K562 (cell line): ENCODE data around the gene PROKR1. TPM values are rescaled to one million over a fixed set of nuclear protein-coding genes. Genes with fewer than 3 reads are reported as not detected.

Source experiments
- ATAC-seq: fragments of 200-7000 bp; cut with Tn5 transposase; 3 replicates; pipeline ENCODE4 v1.9.1; 2020; ENCODE audit warnings: moderate library complexity
- BruUV-seq: library from RNA; stranded (reverse); fragments of 400-500 nt; replicated peaks from 2 replicates; lab custom pipeline; 2021; lab: Mats Ljungman, UMichigan
- CTCF ChIA-PET: fragments of 300-600 bp; formaldehyde crosslinking; extraction: SDS; loops from one replicate; lab custom pipeline; 2021; ENCODE audit warnings: low intra/inter-chr PET ratio; lab: Yijun Ruan, JAX
- POLR2A ChIA-PET: fragments of 300-600, 350-650 bp; sonication (Branson Sonifier 250); formaldehyde crosslinking; extraction: SDS; loops from one replicate; lab custom pipeline; 2021; ENCODE audit warnings: antibody characterized with exemption, inconsistent platforms; lab: Yijun Ruan, JAX
- DNase-seq, 4 experiments: peaks; one replicate each; pipeline versions ENCODE4 v3.0.0 to v3.0.0-alpha.2; 2011 to 2018; ENCODE audit warnings: low spot score in 3 of 4, mixed read lengths in 3 of 4; ENCODE audit errors: extremely low read depth in 1 of 4
- FAIRE-seq: peaks from 2 replicates; lab custom pipeline; 2011; peaks lifted over from hg19 to GRCh38; lab: Jason Lieb, UNC
- H2AFZ ChIP-seq: 2 replicates; pipeline ENCODE4 v1.6.0; 2011; ENCODE audit warnings: low read depth, low read length, control low read depth, inconsistent platforms
- H3K27ac ChIP-seq: fragments of 200-600 bp; 3 replicates; pipeline ENCODE4 v1.8.0; 2011; ENCODE audit warnings: low read depth, mild to moderate bottlenecking, control low read depth, inconsistent platforms, low read length, moderate library complexity, mixed read lengths; ENCODE audit errors: extremely low read depth
- H3K27me3 ChIP-seq, 2 experiments: fragments of 300-600 bp in 1 of 2; 2 replicates in 1 of 2; 3 replicates in 1 of 2; pipeline versions ENCODE4 v1.6.0 to v1.8.0; 2011; ENCODE audit warnings: inconsistent platforms in 2 of 2, low read length in 2 of 2, mild to moderate bottlenecking in 1 of 2, mixed read lengths in 1 of 2, moderate library complexity in 1 of 2; ENCODE audit not compliant: control insufficient read depth in 2 of 2, insufficient read depth in 2 of 2
- H3K36me3 ChIP-seq: fragments of 300-600 bp; 3 replicates; pipeline ENCODE4 v1.8.0; 2011; ENCODE audit warnings: mild to moderate bottlenecking, low read length, inconsistent platforms; ENCODE audit not compliant: control insufficient read depth, insufficient read depth
- H3K4me1 ChIP-seq, 2 experiments: fragments of 200-600 bp in 1 of 2; replicated peaks in 1 of 2; 2 replicates in 1 of 2; 3 replicates in 1 of 2; pipeline versions ENCODE4 v1.5.1 to v1.8.0; 2011; ENCODE audit warnings: inconsistent platforms in 2 of 2, low read length in 2 of 2, mild to moderate bottlenecking in 1 of 2, mixed read lengths in 1 of 2, moderate library complexity in 1 of 2; ENCODE audit not compliant: control insufficient read depth in 2 of 2, insufficient read depth in 2 of 2
- H3K4me2 ChIP-seq: 2 replicates; pipeline ENCODE4 v1.6.1; 2011; ENCODE audit warnings: low read length, control low read depth, inconsistent platforms, mixed read lengths; ENCODE audit not compliant: insufficient read depth
- H3K4me3 ChIP-seq: fragments of 200-600 bp; sonication (generic), shearing (Covaris generic); 2 replicates; pipeline ENCODE4 v1.5.1; 2016; ENCODE audit warnings: control low read depth, inconsistent platforms
- H3K79me2 ChIP-seq: fragments of 200-600 bp; 3 replicates; pipeline ENCODE4 v1.8.0; 2011; ENCODE audit warnings: low read length, inconsistent platforms; ENCODE audit not compliant: control insufficient read depth, insufficient read depth
- H3K9ac ChIP-seq, 2 experiments: 2 replicates each; pipeline versions ENCODE4 v1.6.0 to v1.6.1; 2011; ENCODE audit warnings: low read depth in 2 of 2, low read length in 2 of 2, control low read depth in 1 of 2, inconsistent platforms in 1 of 2, mild to moderate bottlenecking in 1 of 2, mixed read lengths in 1 of 2; ENCODE audit not compliant: insufficient read depth in 1 of 2
- H3K9me1 ChIP-seq: one replicate; pipeline ENCODE4 v1.6.0; 2011; ENCODE audit warnings: inconsistent platforms, mild to moderate bottlenecking, low read length, moderate library complexity; ENCODE audit not compliant: control insufficient read depth, insufficient read depth
- H3K9me3 ChIP-seq: replicated peaks from 2 replicates; pipeline ENCODE4 v1.5.1; 2011; ENCODE audit warnings: low read depth, low read length, inconsistent platforms; ENCODE audit not compliant: control insufficient read depth, insufficient read depth
- H4K20me1 ChIP-seq: replicated peaks from 2 replicates; pipeline ENCODE4 v1.6.1; 2011; ENCODE audit warnings: low read length, inconsistent platforms, mixed read lengths; ENCODE audit not compliant: control insufficient read depth, insufficient read depth
- BDP1 ChIP-seq: IDR thresholded peaks from 3 replicates; pipeline ENCODE4 v1.6.1; 2011; ENCODE audit not compliant: insufficient read length, insufficient read depth
- CBX3 ChIP-seq, 2 experiments: IDR thresholded peaks; 1 replicate in 1 of 2; 2 replicates in 1 of 2; pipeline ENCODE4 v1.6.1; 2012; ENCODE audit warnings: inconsistent platforms in 2 of 2, low read length in 2 of 2, borderline replicate concordance in 1 of 2, control low read depth in 1 of 2
- ETV6 ChIP-seq, 3 experiments: fragments of 150-350 bp in 1 of 3; sonication (generic) in 1 of 3; formaldehyde crosslinking in 1 of 3; IDR thresholded peaks; 2 replicates each; pipeline versions ENCODE4 v1.6.1 to v1.8.0; 2014 to 2022; ENCODE audit warnings: borderline replicate concordance in 2 of 3, low read depth in 2 of 3, antibody characterized with exemption in 1 of 3, low read length in 1 of 3, mild to moderate bottlenecking in 1 of 3, missing genetic modification reagents in 1 of 3
- FOXA3 ChIP-seq, 2 experiments: fragments of 450-650 bp in 1 of 2; sonication (generic) in 1 of 2; formaldehyde crosslinking; IDR thresholded peaks in 1 of 2; conservative IDR thresholded peaks in 1 of 2; 2 replicates each; pipeline versions ENCODE4 v1.4.0 to v1.8.0; 2020 to 2022; ENCODE audit warnings: mild to moderate bottlenecking in 2 of 2, missing genetic modification reagents in 1 of 2
- PREB ChIP-seq: sonication (generic); formaldehyde crosslinking; IDR thresholded peaks from 2 replicates; pipeline ENCODE4 v1.8.1; 2023; ENCODE audit warnings: mild to moderate bottlenecking, missing genetic modification reagents
- PTRF ChIP-seq: fragments of 450-650 bp; IDR thresholded peaks from 2 replicates; pipeline ENCODE4 v1.6.1; 2016; ENCODE audit warnings: mild to moderate bottlenecking, missing genetic modification characterization, missing compliant biosample characterization
- PYGO2 ChIP-seq: fragments of 450-650 bp; IDR thresholded peaks from 2 replicates; pipeline ENCODE4 v1.6.1; 2016; ENCODE audit warnings: mild to moderate bottlenecking, missing genetic modification characterization, moderate library complexity, missing compliant biosample characterization
- RBM25 ChIP-seq: fragments of 200-400 bp; formaldehyde crosslinking; IDR thresholded peaks from 2 replicates; pipeline ENCODE4 v1.6.1; 2018; ENCODE audit warnings: low read length, low read depth, moderate library complexity; ENCODE audit not compliant: severe bottlenecking
- ZC3H11A ChIP-seq: IDR thresholded peaks from 2 replicates; pipeline ENCODE4 v1.6.1; 2012; ENCODE audit warnings: low read depth, low read length, improper control_type of control experiment
- ZNF24 ChIP-seq: fragments of 450-650 bp; IDR thresholded peaks from 2 replicates; pipeline ENCODE4 v1.6.1; 2016
- ZNF76 ChIP-seq: fragments of 250-450 bp; sonication (Bioruptor Pico); IDR thresholded peaks from 2 replicates; pipeline ENCODE4 v1.4.0; 2020; ENCODE audit warnings: mild to moderate bottlenecking, moderate library complexity, borderline replicate concordance
- WGBS: fragments of 100-300 bp; shearing (Covaris generic); methylation state at CpG from one replicate; pipeline ENCODE4 v1.1.6; 2016; ENCODE audit warnings: low coverage, mixed read lengths; ENCODE audit not compliant: insufficient coverage; ENCODE audit errors: missing lambda C conversion rate; 5-methylcytosine and 5-hydroxymethylcytosine counted together
- in situ Hi-C: fragments of 300-500 bp; cut with MboI; formaldehyde crosslinking; loops from 4 replicates; pipeline ENCODE4 v1.15.0; 2018; ENCODE audit warnings: inconsistent platforms, mixed read lengths
- intact Hi-C: fragments of 100-400 bp; cut with micrococcal nuclease; formaldehyde crosslinking; loops from 2 replicates; pipeline ENCODE4 v1.14.2; 2022
- polyA plus RNA-seq, 8 experiments: library from polyadenylated mRNA; depleted of rRNA in 4 of 8; stranded (reverse) in 5 of 8; unstranded in 3 of 8; fragments of >200 nt; fragmentation: Nextera tagmentation in 2 of 8; fragmentation: Illumina TruSeq in 1 of 8; extraction: Ambion mirVana in 2 of 8; extraction: Trizol in 1 of 8; gene quantifications; 2 replicates each; pipeline versions ENCODE4 v1.2.1 to v1.2.3, GENCODE V29; 2011 to 2014; ENCODE audit warnings: inconsistent platforms in 1 of 8, missing spikeins in 1 of 8
- total RNA-seq, 7 experiments: library from RNA; depleted of rRNA in 6 of 7; stranded (reverse); fragments of >200 nt in 6 of 7; fragmentation: Illumina TruSeq in 2 of 7; extraction: Trizol in 2 of 7; gene quantifications; 2 replicates each; pipeline versions ENCODE4 v1.2.1 to v1.2.3, GENCODE V29; 2011 to 2021; ENCODE audit warnings: low replicate concordance in 1 of 7

Gene PROKR1
- total and polyA plus RNA-seq, 9 of the 15 experiments (the other 6 are each of a cell fraction or from before 2014, with no cell fraction given), result 0.01 to 0.18 (median 0.09) TPM; not detected in 1

DNA sequence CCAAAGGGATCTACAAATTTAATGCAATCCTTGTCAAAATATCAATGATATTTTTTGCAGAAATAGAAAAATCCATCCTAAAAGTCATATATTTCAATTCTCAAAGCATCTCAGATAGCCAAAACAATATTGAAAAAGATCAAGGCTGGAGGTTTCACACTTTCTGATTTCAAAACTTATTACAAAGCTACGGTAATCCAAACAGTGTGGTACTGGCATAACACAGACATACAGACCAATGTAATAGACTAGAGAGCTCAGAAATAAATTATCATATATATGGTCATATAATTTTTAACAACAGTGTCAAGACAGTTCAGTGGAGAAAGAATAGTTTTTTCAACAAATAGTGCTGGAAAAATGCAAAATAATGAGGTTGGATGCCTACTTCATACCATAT, 40.3 kb upstream of the PROKR1 start (continued):
- TF ChIP-seq PYGO2 (tag), result no peak
- peak; percentile 97 for TF ChIP-seq RBM25
- no peak for TF ChIP-seq ZC3H11A
- TF ChIP-seq FOXA3 (CRISPR knock-in tag; conservative IDR thresholded peaks at IDR 0.05 in 1 of 2, IDR thresholded peaks at IDR 0.05 in 1 of 2), result no peak
- TF ChIP-seq CBX3 (IDR thresholded peaks at IDR 0.05; ENCODE audit: borderline replicate concordance in 1 of 2, low read length in 2 of 2), result 0 out of 3 replicates have a peak, but pooled peaks of 1 of the 2 experiments have one; percentile 32
- no peak for TF ChIP-seq BDP1
- TF ChIP-seq ETV6 (IDR thresholded peaks at IDR 0.05; ENCODE audit: borderline replicate concordance in 1 of 2, low read depth in 2 of 2, low read length in 1 of 2), result no peak
- TF ChIP-seq ETV6 (CRISPR knock-in tag; IDR thresholded peaks at IDR 0.05; ENCODE audit: borderline replicate concordance), result no peak

DNA sequence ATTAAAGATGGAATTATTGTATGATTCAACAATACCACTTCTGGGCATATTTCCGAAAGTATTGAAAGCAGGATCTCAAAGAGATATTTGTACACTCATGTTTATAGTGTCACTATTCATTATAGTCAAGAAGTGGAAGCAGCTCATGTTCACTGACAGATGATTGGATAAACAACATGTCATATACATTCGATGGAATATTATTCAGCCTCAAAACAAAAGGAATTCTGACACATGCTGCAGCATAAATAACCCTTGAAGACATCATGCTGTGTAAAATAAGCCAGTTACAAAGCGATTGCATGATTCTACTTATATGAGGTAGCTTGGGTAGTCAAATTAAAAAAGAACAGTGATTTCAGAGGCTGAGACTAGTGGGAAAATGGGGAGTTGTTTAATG, 39.3 kb upstream of the PROKR1 start:
- intact Hi-C loops, result loop anchor here (5.0 kb wide), 1 partner anchor 38 kb away; the partner anchor contains the start of gene PROKR1

More for the DNA sequence above, 39.3 kb upstream of the PROKR1 start:
- in situ Hi-C loops, result no loop called here
- no peak overlapping the region for H3K4me3 ChIP-seq
- WGBS, result 61% methylated on average over 3 of the region's 3 CpGs
- H2AFZ ChIP-seq, result no peak overlapping the region
- no peak overlapping the region for H3K9ac ChIP-seq
- H3K9me1 ChIP-seq, result no peaks in the 10 kb centered on the region
- peaks cover 0 to 10% of the 10 kb centered on the region in 2 experiments; a peak in 2 of 5 replicates for H3K4me1 ChIP-seq
- POLR2A ChIA-PET, result interaction anchor here (1.1 kb wide), 1 partner anchor 12 kb away, joined by 3 read pairs; no protein-coding TSS in a partner anchor
- no peaks in the 10 kb centered on the region for H3K9me3 ChIP-seq
- no peaks in the 10 kb centered on the region for H3K27me3 ChIP-seq
- H3K27ac ChIP-seq, result no peak overlapping the region
- no peaks in the 10 kb centered on the region for H4K20me1 ChIP-seq
- no peak for DNase-seq
- CTCF ChIA-PET, result interaction anchor here (0.8 kb wide), 1 partner anchor 10 kb away, joined by 3 read pairs; no protein-coding TSS in a partner anchor
- no peak overlapping the region for H3K4me2 ChIP-seq
- no TSS peak for BruUV-seq
- no peaks in the 10 kb centered on the region for H3K79me2 ChIP-seq
- FAIRE-seq, result no peak
- ATAC-seq, result no peak
- no peaks in the 10 kb centered on the region for H3K36me3 ChIP-seq
- no peak for TF ChIP-seq PTRF (tag)
- no peak for TF ChIP-seq ZNF24
- TF ChIP-seq PREB, result no peak
- no peak for TF ChIP-seq ZNF76 (CRISPR knock-in tag)
- TF ChIP-seq, all 486 proteins: peak for 0
